ENCODE results near the gene PDSS2. TPM values are rescaled to one million over a fixed set of nuclear protein-coding genes. Genes with fewer than 3 reads are reported as not detected.

The PDSS2 gene
- total RNA-seq, 4 donors from 2014 or later, result 6.5 to 12.2 (median 9.0) TPM

DNA sequence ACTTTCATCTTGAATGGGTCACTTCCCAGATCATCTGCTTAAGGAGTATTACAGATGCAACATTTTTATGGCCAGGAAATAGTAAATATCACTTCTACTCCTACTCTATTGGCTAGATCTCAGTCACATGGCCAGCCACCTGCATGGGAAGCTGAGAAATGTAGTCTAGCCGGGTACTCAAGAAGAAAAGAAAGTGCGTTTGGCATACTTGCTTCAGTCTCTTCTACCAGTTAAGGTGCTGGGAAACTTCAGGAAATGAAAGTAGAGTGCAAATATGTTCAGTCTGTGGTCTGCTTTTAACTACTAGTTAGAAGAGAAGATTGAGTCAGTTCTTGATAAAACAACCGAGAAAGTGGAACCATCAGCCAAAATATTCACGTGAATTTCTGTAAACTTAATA, 129.2 kb downstream of the PDSS2 start:
- no peaks in the 10 kb centered on the region for H3K9me3 ChIP-seq
- no peaks in the 10 kb centered on the region for H3K4me1 ChIP-seq
- H3K36me3 ChIP-seq, result peaks cover 0 to 9% of the 10 kb centered on the region in 2 donors
- no peaks in the 10 kb centered on the region for H3K27me3 ChIP-seq
- no peak overlapping the region for H3K4me3 ChIP-seq
- ATAC-seq, result no peak
- TF ChIP-seq POLR2AphosphoS5 (IDR thresholded peaks at IDR 0.05), result no peak
- no peak for TF ChIP-seq EP300 (IDR thresholded peaks at IDR 0.05)
- no peak for TF ChIP-seq POLR2A (IDR thresholded peaks at IDR 0.05)
- TF ChIP-seq, protein P1, sequence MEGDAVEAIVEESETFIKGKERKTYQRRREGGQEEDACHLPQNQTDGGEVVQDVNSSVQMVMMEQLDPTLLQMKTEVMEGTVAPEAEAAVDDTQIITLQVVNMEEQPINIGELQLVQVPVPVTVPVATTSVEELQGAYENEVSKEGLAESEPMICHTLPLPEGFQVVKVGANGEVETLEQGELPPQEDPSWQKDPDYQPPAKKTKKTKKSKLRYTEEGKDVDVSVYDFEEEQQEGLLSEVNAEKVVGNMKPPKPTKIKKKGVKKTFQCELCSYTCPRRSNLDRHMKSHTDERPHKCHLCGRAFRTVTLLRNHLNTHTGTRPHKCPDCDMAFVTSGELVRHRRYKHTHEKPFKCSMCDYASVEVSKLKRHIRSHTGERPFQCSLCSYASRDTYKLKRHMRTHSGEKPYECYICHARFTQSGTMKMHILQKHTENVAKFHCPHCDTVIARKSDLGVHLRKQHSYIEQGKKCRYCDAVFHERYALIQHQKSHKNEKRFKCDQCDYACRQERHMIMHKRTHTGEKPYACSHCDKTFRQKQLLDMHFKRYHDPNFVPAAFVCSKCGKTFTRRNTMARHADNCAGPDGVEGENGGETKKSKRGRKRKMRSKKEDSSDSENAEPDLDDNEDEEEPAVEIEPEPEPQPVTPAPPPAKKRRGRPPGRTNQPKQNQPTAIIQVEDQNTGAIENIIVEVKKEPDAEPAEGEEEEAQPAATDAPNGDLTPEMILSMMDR (IDR thresholded peaks at IDR 0.05), result no peak
- 88 to 91% methylated on average over 2 to 4 of the region's 4 CpGs for WGBS, 2 donors (ENCODE audit: low coverage in 1 of 2)
- no peak overlapping the region for H3K27ac ChIP-seq

DNA sequence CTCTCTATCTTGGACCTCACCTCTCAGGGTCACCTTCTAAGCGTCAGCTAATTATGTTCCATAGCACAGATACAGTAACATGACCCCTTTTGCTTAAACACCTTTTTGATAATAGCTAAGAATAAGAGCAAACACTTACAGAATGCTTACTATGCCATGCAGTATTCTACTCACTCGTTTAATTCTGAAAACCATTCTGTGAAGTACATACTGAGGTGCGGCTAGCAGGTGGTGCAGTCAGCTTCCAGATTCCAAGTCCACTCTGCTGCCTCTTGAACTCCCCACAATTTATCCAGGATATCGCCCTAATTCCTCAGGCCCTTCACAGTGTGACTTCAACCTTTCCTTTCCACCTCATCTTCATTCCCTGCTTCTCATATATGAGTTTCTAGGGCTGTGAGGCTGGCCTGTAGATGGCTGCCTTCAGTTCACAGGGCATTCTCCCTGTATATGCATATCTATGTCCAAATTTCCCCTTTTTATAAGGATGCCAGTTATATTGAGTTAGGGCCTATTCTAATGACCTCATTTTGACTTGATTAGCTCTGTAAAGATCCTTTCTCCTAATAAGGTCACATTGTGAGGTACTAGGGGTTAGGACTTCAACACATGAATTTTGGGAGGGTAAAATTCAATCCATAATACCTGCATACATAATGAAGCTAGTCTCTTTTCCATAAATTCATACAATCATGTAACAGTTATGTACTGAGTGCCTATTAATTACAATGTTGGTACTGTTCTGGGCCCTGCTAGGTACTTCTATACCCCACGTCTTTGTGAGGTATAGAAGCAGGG, 130.1 kb downstream of the PDSS2 start:
- no peak for TF ChIP-seq POLR2A (IDR thresholded peaks at IDR 0.05)
- TF ChIP-seq, protein P1 (IDR thresholded peaks at IDR 0.05), result no peak
- TF ChIP-seq POLR2AphosphoS5 (IDR thresholded peaks at IDR 0.05), result no peak
- TF ChIP-seq EP300 (IDR thresholded peaks at IDR 0.05), result no peak
- no peak for ATAC-seq
- whole genome bisulfite sequencing, 2 donors (ENCODE audit: low coverage in 1 of 2), result 72 to 75% methylated on average over 4 of the region's 5 CpGs
- Histone ChIP-seq H3K27ac (no peak overlapping the region), H3K9me3 (no peaks in the 10 kb centered on the region), H3K4me3 (no peak overlapping the region), H3K27me3 (no peaks in the 10 kb centered on the region), H3K36me3 (peaks cover 0 to 9% of the 10 kb centered on the region in 2 donors), H3K4me1 (no peaks in the 10 kb centered on the region)

DNA sequence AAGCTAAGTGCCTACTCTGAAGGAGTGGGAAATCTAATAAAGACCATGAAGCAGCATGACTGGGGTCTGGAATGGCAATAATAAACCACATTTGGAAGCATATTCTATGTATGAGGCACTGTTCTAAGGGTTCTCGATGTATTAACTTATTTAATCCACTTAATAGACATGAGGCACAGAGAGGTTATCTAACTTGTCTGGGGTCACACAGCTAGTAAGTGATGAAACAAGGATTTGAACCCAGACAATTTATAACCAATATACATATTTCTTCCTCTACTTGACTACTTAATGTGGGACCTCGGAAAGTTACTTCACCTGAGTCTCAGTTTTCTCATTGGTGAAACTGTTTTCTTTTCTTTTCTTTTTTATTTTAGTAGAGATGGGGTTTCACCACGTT, 131.3 kb downstream of the PDSS2 start:
- no peaks in the 10 kb centered on the region for H3K9me3 ChIP-seq
- WGBS, 2 donors (ENCODE audit: low coverage in 1 of 2), result 89 to 92% methylated on average over 2 to 3 of the region's 3 CpGs
- no peaks in the 10 kb centered on the region for H3K4me1 ChIP-seq
- H3K27ac ChIP-seq, result no peak overlapping the region
- H3K36me3 ChIP-seq, result no peaks in the 10 kb centered on the region
- H3K4me3 ChIP-seq, result no peak overlapping the region
- H3K27me3 ChIP-seq, result no peaks in the 10 kb centered on the region
- ATAC-seq, result no peak
- TF ChIP-seq, protein P1 (IDR thresholded peaks at IDR 0.05), result no peak
- TF ChIP-seq EP300 (IDR thresholded peaks at IDR 0.05), result no peak
- no peak for TF ChIP-seq POLR2AphosphoS5 (IDR thresholded peaks at IDR 0.05)
- no peak for TF ChIP-seq POLR2A (IDR thresholded peaks at IDR 0.05)

DNA sequence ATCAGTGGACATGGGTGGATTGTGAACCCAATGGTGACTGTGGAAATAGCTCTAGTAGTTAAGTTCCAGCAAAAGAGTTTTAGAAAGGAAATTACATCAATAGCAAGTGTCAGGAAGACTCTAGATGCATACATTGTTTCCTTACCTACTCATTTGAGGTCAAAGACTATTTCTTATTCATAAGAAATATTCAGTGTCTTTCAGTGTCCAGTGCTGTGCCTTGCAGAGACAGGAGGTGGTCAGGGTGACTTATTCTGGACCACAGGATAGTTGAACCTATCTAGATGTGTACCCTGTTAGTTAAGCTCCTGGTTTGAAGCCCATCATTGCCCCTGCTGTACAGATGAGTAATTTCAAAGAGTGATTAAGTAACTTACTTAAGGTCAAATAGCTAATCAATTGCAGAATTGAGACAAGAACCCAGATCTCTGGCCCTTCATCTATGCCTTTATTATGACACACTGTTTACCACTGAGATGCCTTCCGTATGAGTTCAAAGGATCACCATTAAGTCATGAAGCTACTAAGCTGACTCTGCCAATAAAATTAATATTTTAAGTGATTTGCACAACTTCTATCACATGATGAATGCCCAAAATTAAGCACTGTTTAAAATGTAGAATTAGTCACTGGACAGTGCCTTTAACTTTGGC, 136.1 kb downstream of the PDSS2 start:
- no peak overlapping the region for H3K27ac ChIP-seq
- 56 to 77% methylated on average over 1 of the region's 1 CpG for WGBS, 2 donors (ENCODE audit: low coverage in 1 of 2)
- H3K36me3 ChIP-seq, result no peaks in the 10 kb centered on the region
- no peak overlapping the region for H3K4me3 ChIP-seq
- TF ChIP-seq, protein P1 (IDR thresholded peaks at IDR 0.05), result no peak
- peaks cover 0 to under 1% (median 0%) of the 10 kb centered on the region in 3 donors for H3K4me1 ChIP-seq
- ATAC-seq, result no peak
- no peaks in the 10 kb centered on the region for H3K9me3 ChIP-seq
- no peaks in the 10 kb centered on the region for H3K27me3 ChIP-seq

DNA sequence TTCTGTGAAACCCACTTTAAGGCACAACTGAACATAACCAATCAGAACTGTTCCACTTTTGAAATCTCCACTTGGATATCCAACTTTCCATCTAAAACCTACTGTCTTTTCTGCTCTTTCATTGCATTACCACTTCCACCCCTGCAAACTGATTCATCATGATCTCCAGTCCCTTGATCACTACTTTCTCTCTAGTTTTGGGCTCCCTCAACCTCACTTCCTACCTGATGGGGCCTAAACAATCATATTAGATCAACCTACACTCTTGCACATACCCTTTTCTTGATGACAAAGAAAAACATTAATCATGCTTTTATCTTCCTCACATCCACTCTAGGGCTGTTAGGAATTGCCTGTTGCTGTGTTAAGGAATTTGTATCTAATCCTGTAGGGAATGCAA, 137.6 kb downstream of the PDSS2 start:
- Histone ChIP-seq H3K27me3 (no peaks in the 10 kb centered on the region), H3K4me1 (peaks cover 0 to 4% (median 0%) of the 10 kb centered on the region in 3 donors), H3K4me3 (no peak overlapping the region), H3K9me3 (no peaks in the 10 kb centered on the region), H3K36me3 (no peaks in the 10 kb centered on the region), H3K27ac (no peak overlapping the region)
- TF ChIP-seq, protein P1 (IDR thresholded peaks at IDR 0.05), result no peak
- no peak for TF ChIP-seq EP300 (IDR thresholded peaks at IDR 0.05)
- TF ChIP-seq POLR2A (IDR thresholded peaks at IDR 0.05), result no peak
- TF ChIP-seq POLR2AphosphoS5 (IDR thresholded peaks at IDR 0.05), result no peak
- ATAC-seq, result no peak

All from gastroesophageal sphincter (tissue), 4 donors.